A549 (cell line): ENCODE data around the gene SLC9C1. TPM values are rescaled to one million over a fixed set of nuclear protein-coding genes. Genes with fewer than 3 reads are reported as not detected.

Experiments
- ATAC-seq, 2 experiments: fragments of 200-7000 bp in 1 of 2; fragments of >200 bp in 1 of 2; cut with Nextera tagmentation in 1 of 2; cut with Tn5 transposase in 1 of 2; 3 replicates each; pipeline versions ENCODE4 v1.8.0 to v1.9.1; 2018 to 2020; ENCODE audit warnings: mild to moderate bottlenecking in 1 of 2, moderate library complexity in 1 of 2
- CTCF ChIA-PET: fragments of 300-600 bp; sonication (Branson Sonifier 250); formaldehyde crosslinking; extraction: SDS; loops from one replicate; lab custom pipeline; 2021; ENCODE audit warnings: antibody characterized with exemption, inconsistent platforms; lab: Yijun Ruan, JAX
- POLR2A ChIA-PET: fragments of 350-600 bp; formaldehyde crosslinking; extraction: SDS; loops from one replicate; lab custom pipeline; 2021; ENCODE audit warnings: antibody characterized with exemption, inconsistent platforms; lab: Yijun Ruan, JAX
- DNase-seq, 2 experiments: peaks; one replicate each; pipeline versions ENCODE4 v3.0.0 to v3.0.0-alpha.2; 2011 to 2016; ENCODE audit warnings: low read depth in 1 of 2, low spot score in 1 of 2
- FAIRE-seq: peaks from 2 replicates; lab custom pipeline; 2011; peaks lifted over from hg19 to GRCh38; lab: Jason Lieb, UNC
- H3K27ac ChIP-seq, 2 experiments: fragments of >200 bp; sonication (Bioruptor Twin); formaldehyde crosslinking; 3 replicates each; pipeline ENCODE4 v1.5.1; 2016 to 2017
- H3K4me1 ChIP-seq: fragments of >200 bp; sonication (Bioruptor Twin); formaldehyde crosslinking; 3 replicates; pipeline ENCODE4 v1.6.1; 2016
- H3K4me2 ChIP-seq: fragments of >200 bp; sonication (Bioruptor Twin); formaldehyde crosslinking; 3 replicates; pipeline ENCODE4 v1.6.1; 2016
- H3K4me3 ChIP-seq: fragments of >200 bp; sonication (Bioruptor Twin); formaldehyde crosslinking; 3 replicates; pipeline ENCODE4 v1.5.1; 2016
- H3K9me3 ChIP-seq: fragments of >200 bp; sonication (Bioruptor Twin); formaldehyde crosslinking; 3 replicates; pipeline ENCODE4 v1.6.1; 2016
- CHD2 ChIP-seq: fragments of 150-350 bp; IDR thresholded peaks from 2 replicates; pipeline ENCODE4 v1.6.1; 2014; ENCODE audit warnings: low read length; ENCODE audit not compliant: partially characterized antibody
- CTCF ChIP-seq: fragments of >200 bp; sonication (Bioruptor Twin); formaldehyde crosslinking; IDR thresholded peaks from 3 replicates; pipeline ENCODE4 v1.5.1; 2016
- EHF ChIP-seq: fragments of 250-450 bp; sonication (Bioruptor Pico); IDR thresholded peaks from 2 replicates; pipeline ENCODE4 v1.5.0; 2020; ENCODE audit warnings: mild to moderate bottlenecking
- EHMT2 ChIP-seq: fragments of 200-600 bp; sonication (generic); IDR thresholded peaks from 2 replicates; pipeline ENCODE4 v1.6.1; 2016; ENCODE audit warnings: antibody characterized with exemption, low read depth, mild to moderate bottlenecking, moderate library complexity
- EP300 ChIP-seq, 2 experiments: fragments of >200 bp; sonication (Bioruptor Twin); formaldehyde crosslinking; IDR thresholded peaks; 2 replicates in 1 of 2; 3 replicates in 1 of 2; pipeline ENCODE4 v1.6.1; 2016 to 2017
- FOSB ChIP-seq: fragments of 250-450 bp; sonication (Bioruptor Pico); IDR thresholded peaks from 2 replicates; pipeline ENCODE4 v1.5.0; 2020; ENCODE audit warnings: mild to moderate bottlenecking, moderate library complexity
- FOXS1 ChIP-seq: fragments of 250-450 bp; sonication (Bioruptor Pico); IDR thresholded peaks from 2 replicates; pipeline ENCODE4 v1.5.0; 2020; ENCODE audit warnings: mild to moderate bottlenecking, moderate library complexity
- GATA3 ChIP-seq: IDR thresholded peaks from 2 replicates; pipeline ENCODE4 v1.6.1; 2012; ENCODE audit warnings: borderline replicate concordance
- HES2 ChIP-seq: fragments of >200 bp; sonication (Bioruptor Twin); formaldehyde crosslinking; IDR thresholded peaks from 2 replicates; pipeline ENCODE4 v1.6.1; 2016
- HEYL ChIP-seq: fragments of 250-450 bp; sonication (Bioruptor Pico); IDR thresholded peaks from 2 replicates; pipeline ENCODE4 v1.8.0; 2021; ENCODE audit warnings: mild to moderate bottlenecking, moderate library complexity
- MAFK ChIP-seq: fragments of 450-650 bp; IDR thresholded peaks from 2 replicates; pipeline ENCODE4 v1.6.1; 2014; ENCODE audit not compliant: partially characterized antibody
- NR3C1 ChIP-seq: fragments of >200 bp; sonication (Bioruptor Twin); formaldehyde crosslinking; IDR thresholded peaks from 3 replicates; pipeline ENCODE4 v1.6.1; 2017
- RARB ChIP-seq: fragments of 250-450 bp; sonication (Bioruptor Pico); IDR thresholded peaks from 2 replicates; pipeline ENCODE4 v1.8.0; 2021; ENCODE audit warnings: mild to moderate bottlenecking, moderate library complexity
- RCOR1 ChIP-seq: fragments of 150-350 bp; IDR thresholded peaks from 2 replicates; pipeline ENCODE4 v1.6.1; 2014; ENCODE audit warnings: antibody characterized with exemption, low read length, low read depth
- REST ChIP-seq: fragments of 200-600 bp; sonication (generic); IDR thresholded peaks from 2 replicates; pipeline ENCODE4 v1.6.1; 2016; ENCODE audit warnings: antibody characterized with exemption, mild to moderate bottlenecking, moderate library complexity
- RFX5 ChIP-seq: fragments of 450-650 bp; IDR thresholded peaks from 2 replicates; pipeline ENCODE4 v1.7.1; 2014; ENCODE audit warnings: antibody characterized with exemption, mild to moderate bottlenecking, moderate library complexity
- RNF2 ChIP-seq: fragments of 200-600 bp; sonication (generic); IDR thresholded peaks from 2 replicates; pipeline ENCODE4 v1.6.1; 2016; ENCODE audit warnings: low read depth, mild to moderate bottlenecking, antibody characterized with exemption, moderate library complexity, borderline replicate concordance
- ZSCAN20 ChIP-seq: fragments of 250-450 bp; sonication (Bioruptor Pico); IDR thresholded peaks from 2 replicates; pipeline ENCODE4 v1.8.0; 2022; ENCODE audit warnings: mild to moderate bottlenecking, moderate library complexity
- WGBS: methylation state at CpG from one replicate; pipeline ENCODE4 v1.1.6; 2017; ENCODE audit errors: missing lambda C conversion rate; 5-methylcytosine and 5-hydroxymethylcytosine counted together
- polyA plus RNA-seq, 4 experiments: library from polyadenylated mRNA; depleted of rRNA in 3 of 4; stranded (reverse); fragments of >200 nt; fragmentation: RNase III in 1 of 4; extraction: RNeasy Plus Mini Kit Qiagen cat#74134 plus additional on column Dnase treatment in 1 of 4; gene quantifications; 2 replicates in 3 of 4; 3 replicates in 1 of 4; pipeline ENCODE4 v1.2.3, GENCODE V29; 2011 to 2017
- TF ChIP-seq, protein P1 (sequence below): IDR thresholded peaks from 2 replicates; pipeline ENCODE4 v1.6.1; 2012
- TF ChIP-seq, protein P2 (sequence below): IDR thresholded peaks from 2 replicates; pipeline ENCODE4 v1.6.1; 2012
- TF ChIP-seq, protein P3 (sequence below): IDR thresholded peaks from 2 replicates; pipeline ENCODE4 v1.6.1; 2012; ENCODE audit warnings: low read depth, borderline replicate concordance

The SLC9C1 gene
- polyA plus RNA-seq, 2 of the 4 experiments (the other 2 are of a cell fraction): not detected

GRCh38 chr3:112231727-112232126 lies 62.3 kb downstream of the SLC9C1 start:
- no peaks in the 10 kb centered on the region for H3K4me1 ChIP-seq
- FAIRE-seq (no peak), ATAC-seq (no peak), DNase-seq (no peak)
- no peaks in the 10 kb centered on the region for H3K9me3 ChIP-seq
- TF ChIP-seq EHF (CRISPR knock-in tag) (no peak), CHD2 (no peak), MAFK (no peak), FOXS1 (CRISPR knock-in tag) (no peak), HEYL (CRISPR knock-in tag) (no peak)
- H3K4me2 ChIP-seq: no peak overlapping the region
- POLR2A ChIA-PET: no interaction called here
- WGBS: 5% methylated on average over 3 of the region's 3 CpGs
- no peak overlapping the region for H3K4me3 ChIP-seq
- CTCF ChIA-PET: interaction anchor here (0.6 kb wide), 1 partner anchor 54 kb away, joined by 3 read pairs; no protein-coding TSS in a partner anchor
- no peak overlapping the region for H3K27ac ChIP-seq

DNA sequence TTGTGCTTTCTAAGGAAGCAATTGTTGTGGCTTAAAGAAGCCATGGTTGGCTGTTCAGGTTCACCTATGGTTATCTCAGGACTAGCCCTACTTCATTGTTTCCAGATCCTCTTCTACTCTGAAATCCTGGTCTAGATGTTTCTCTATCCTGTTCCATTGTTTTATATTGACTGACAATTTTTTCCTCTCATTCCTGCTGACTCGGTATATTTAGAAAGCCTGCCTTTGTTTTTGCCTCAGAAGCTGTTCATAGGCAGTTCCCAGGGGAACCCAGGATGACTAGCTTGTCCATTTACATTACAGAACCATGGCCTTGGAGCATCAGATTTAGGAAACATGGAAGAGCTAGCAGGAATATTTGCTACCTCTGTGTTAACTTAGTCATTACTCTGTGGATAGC lies 64.0 kb downstream of the SLC9C1 start:
- H3K4me2 ChIP-seq: no peak overlapping the region
- H3K4me1 ChIP-seq: no peaks in the 10 kb centered on the region
- no peak overlapping the region for H3K4me3 ChIP-seq
- ATAC-seq (no peak), FAIRE-seq (no peak), DNase-seq (no peak)
- POLR2A ChIA-PET: no interaction called here
- 0% methylated on average over 1 of the region's 1 CpG for WGBS
- TF ChIP-seq HES2 (no peak), MAFK (peak; percentile 68), RCOR1 (no peak), REST (no peak), CTCF (no peak), RNF2 (no peak), ZSCAN20 (CRISPR knock-in tag) (no peak), EHF (CRISPR knock-in tag) (no peak)
- H3K27ac ChIP-seq: no peak overlapping the region
- H3K9me3 ChIP-seq: peaks cover 7% of the 10 kb centered on the region; the same call in 2 of the 3 replicates
- CTCF ChIA-PET: interaction anchor here (1.0 kb wide), 1 partner anchor 119 kb away, joined by 3 read pairs; no protein-coding TSS in a partner anchor

DNA sequence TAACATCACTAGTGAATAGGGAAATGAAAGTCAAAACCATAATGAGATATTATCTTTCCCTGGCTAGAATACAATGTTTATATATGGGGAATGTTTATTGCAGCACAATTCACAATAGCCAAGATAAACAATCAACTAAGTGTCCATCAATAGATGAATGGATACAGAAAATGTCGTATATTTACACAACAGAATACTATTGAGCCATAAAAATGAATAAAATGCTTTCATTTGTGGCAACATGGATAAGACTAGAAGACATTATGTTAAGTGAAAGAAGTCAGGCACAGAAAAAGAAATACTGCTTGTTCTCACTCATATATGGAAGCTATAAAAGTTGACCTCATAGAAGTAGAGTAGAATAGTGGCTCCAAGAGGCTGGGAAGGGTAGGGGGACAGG lies 65.2 kb downstream of the SLC9C1 start:
- Histone ChIP-seq H3K9me3 (peaks cover 8% of the 10 kb centered on the region; the same call in 2 of the 3 replicates), H3K4me3 (no peak overlapping the region), H3K4me2 (no peak overlapping the region), H3K27ac (no peak overlapping the region), H3K4me1 (no peaks in the 10 kb centered on the region)
- FAIRE-seq (no peak), DNase-seq (no peak), ATAC-seq (no peak)
- WGBS: 0% methylated on average over 1 of the region's 1 CpG
- ChIA-PET CTCF (no interaction called here), POLR2A (no interaction called here)
- TF ChIP-seq, protein P1, sequence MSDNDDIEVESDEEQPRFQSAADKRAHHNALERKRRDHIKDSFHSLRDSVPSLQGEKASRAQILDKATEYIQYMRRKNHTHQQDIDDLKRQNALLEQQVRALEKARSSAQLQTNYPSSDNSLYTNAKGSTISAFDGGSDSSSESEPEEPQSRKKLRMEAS: no peak

GRCh38 chr3:112200317-112200666 lies 93.7 kb downstream of the SLC9C1 start:
- no peak overlapping the region for H3K4me2 ChIP-seq
- no peak for ATAC-seq
- FAIRE-seq: no peak
- 0 out of 3 replicates have a peak, but pooled peaks cover 3% of the 10 kb centered on the region for H3K4me1 ChIP-seq
- no peak overlapping the region for H3K27ac ChIP-seq
- WGBS: 55% methylated on average over 3 of the region's 3 CpGs
- ChIA-PET POLR2A (no interaction called here), CTCF (no interaction called here)
- H3K4me3 ChIP-seq: no peak overlapping the region
- no peak for DNase-seq
- no peaks in the 10 kb centered on the region; the same call in 2 of the 3 replicates for H3K9me3 ChIP-seq
- no peak for TF ChIP-seq MAFK
- TF ChIP-seq NR3C1: no peak
- no peak for TF ChIP-seq EP300 (IDR thresholded peaks at IDR 0.05)
- no peak for TF ChIP-seq FOSB (CRISPR knock-in tag)
- TF ChIP-seq EHMT2: no peak
- no peak for TF ChIP-seq GATA3
- no peak for TF ChIP-seq RFX5
- TF ChIP-seq ZSCAN20 (CRISPR knock-in tag): no peak
- TF ChIP-seq RNF2: no peak
- TF ChIP-seq RARB (CRISPR knock-in tag): no peak
- TF ChIP-seq, protein P2, sequence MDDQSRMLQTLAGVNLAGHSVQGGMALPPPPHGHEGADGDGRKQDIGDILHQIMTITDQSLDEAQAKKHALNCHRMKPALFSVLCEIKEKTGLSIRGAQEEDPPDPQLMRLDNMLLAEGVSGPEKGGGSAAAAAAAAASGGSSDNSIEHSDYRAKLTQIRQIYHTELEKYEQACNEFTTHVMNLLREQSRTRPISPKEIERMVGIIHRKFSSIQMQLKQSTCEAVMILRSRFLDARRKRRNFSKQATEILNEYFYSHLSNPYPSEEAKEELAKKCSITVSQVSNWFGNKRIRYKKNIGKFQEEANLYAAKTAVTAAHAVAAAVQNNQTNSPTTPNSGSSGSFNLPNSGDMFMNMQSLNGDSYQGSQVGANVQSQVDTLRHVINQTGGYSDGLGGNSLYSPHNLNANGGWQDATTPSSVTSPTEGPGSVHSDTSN: no peak
- TF ChIP-seq, protein P3, sequence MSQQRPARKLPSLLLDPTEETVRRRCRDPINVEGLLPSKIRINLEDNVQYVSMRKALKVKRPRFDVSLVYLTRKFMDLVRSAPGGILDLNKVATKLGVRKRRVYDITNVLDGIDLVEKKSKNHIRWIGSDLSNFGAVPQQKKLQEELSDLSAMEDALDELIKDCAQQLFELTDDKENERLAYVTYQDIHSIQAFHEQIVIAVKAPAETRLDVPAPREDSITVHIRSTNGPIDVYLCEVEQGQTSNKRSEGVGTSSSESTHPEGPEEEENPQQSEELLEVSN: no peak
